ENCODE results near the gene CCDC33.

The CCDC33 gene

GRCh38 chr15:74208901-74209559 is 27.1 kb upstream of the CCDC33 start:
- no peak for DNase-seq (ENCODE audit: low read depth in 2 of 2)

DNA sequence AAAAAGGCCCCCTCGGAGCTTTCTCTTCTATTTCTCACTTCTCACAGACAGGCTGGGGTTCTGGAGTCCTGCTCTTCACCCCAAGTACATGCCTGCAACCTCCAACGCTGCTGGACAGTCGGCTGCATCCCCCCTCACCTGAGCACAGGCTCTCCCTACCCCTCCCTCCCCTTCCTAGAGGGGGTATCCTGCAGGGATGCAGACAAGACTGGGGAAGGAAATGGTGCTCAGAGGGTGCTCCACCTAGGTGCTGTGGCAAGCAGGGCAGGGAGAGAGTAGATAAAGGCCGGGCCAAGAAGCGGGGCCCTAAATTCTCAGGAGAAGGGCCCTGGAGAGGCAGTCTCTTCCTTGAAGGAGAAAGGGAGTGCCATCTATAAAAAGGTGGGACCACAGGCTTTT is 26.6 kb upstream of the CCDC33 start:
- DNase-seq (ENCODE audit: low read depth in 2 of 2): no peak

DNA sequence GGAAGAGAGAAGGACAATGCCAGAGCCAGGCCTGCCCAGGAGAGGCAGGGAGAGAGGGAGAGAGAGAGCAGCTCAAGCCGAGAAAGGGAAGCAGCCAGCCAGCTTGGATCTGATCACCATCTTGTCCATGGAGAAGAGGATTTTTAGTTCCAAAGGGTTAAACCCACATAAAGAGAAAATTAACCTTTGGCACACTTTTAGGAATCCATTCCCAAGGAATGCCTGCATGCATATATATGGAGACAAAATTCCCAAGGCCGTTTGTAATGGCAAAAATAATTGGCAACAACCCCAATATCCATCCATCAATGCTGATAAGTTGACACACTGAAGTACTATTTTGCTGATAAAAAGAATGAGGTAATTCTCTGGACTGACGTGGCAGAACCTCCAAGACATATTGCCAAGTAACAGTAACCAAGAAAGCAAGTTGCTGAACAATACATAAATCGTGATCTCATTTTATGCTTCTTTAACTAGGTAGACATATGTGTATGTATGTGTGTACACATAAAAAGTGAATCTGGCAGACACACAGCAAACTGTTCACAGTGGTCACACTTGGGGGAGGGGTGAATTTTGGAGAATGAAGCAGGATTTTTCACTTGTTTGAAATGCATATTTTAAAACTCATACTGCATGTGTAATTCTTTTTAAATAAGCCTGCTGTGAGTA is 26.0 kb upstream of the CCDC33 start:
- no peak for DNase-seq (ENCODE audit: low read depth in 2 of 2)

- no peak for DNase-seq (ENCODE audit: low read depth in 2 of 2)
Observed at GRCh38 chr15:74210729-74211128, 25.4 kb upstream of the CCDC33 start.

DNA sequence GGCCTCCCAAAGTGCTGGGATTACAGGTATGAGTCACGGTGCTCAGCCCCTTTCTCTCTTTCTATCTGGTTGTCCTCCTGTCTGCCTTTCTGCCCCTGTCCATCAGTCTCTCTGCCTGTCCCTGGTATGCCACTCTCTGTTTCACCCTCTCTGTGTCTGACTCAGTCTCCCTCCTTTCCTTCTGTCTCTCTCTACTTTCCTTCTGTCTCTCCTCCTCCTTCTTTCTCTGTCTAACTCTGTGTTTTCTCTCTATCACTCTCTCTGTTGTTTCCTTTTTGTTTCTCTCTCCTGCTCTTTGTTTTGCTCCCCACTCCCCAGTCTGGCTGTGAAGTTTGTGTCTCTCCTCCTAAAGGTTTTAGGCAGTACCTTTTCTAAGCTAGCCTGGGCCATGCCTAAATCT is 24.5 kb upstream of the CCDC33 start:
- DNase-seq (ENCODE audit: low read depth in 2 of 2): no peak

- no peak for DNase-seq (ENCODE audit: low read depth in 2 of 2)
Observed at GRCh38 chr15:74212494-74212893, 23.6 kb upstream of the CCDC33 start.

DNA sequence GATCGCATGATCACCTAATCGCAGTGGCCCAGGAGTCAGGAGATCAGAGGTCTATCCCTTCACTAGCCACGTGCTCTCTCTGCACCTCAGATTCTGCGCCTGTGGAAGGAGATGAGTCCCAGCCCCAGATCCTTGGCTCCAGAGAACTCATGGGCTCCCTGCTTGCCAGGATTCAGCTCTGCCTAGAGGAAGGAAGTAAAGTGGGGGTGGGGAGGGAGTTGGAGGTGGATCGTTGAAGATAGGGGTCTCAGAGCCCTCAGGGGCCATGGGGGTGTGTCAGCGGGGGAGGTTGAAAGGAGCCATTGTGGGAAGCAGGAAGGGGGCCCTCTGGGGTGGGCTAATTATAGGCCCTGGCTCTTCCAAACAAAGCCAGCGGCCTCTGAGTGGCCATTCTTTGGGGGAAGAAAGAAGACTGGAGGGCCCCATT is 22.3 kb upstream of the CCDC33 start:
- DNase-seq (ENCODE audit: low read depth in 2 of 2): no peak

- no peak for DNase-seq (ENCODE audit: low read depth in 2 of 2)
Observed at GRCh38 chr15:74214324-74215021, 21.7 kb upstream of the CCDC33 start.

GRCh38 chr15:74215958-74216357 is 20.2 kb upstream of the CCDC33 start:
- DNase-seq (ENCODE audit: low read depth in 2 of 2): no peak

DNA sequence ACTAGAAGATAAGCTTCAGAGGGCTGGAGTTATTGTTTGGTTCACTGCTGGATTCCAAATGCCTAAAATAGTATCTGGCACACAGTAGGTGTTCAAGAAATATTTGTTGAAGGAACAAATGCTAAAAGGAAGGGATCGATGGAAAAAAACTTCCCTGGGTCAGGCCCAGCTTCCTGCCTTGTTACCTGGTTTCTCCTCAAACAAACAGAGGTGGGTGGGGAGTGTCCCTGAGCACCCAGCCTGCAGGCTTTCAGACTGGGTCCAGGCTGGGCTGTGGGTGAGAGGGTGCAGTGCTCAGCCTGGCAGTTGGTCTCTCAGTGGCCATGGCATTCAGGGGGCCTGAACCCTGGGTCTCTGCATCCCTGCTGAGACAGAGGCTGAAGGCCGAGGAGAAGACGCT is 19.2 kb upstream of the CCDC33 start:
- no peak for DNase-seq (ENCODE audit: low read depth in 2 of 2)

- no peak for DNase-seq (ENCODE audit: low read depth in 2 of 2)
Observed at GRCh38 chr15:74217907-74218885, 17.9 kb upstream of the CCDC33 start.

DNA sequence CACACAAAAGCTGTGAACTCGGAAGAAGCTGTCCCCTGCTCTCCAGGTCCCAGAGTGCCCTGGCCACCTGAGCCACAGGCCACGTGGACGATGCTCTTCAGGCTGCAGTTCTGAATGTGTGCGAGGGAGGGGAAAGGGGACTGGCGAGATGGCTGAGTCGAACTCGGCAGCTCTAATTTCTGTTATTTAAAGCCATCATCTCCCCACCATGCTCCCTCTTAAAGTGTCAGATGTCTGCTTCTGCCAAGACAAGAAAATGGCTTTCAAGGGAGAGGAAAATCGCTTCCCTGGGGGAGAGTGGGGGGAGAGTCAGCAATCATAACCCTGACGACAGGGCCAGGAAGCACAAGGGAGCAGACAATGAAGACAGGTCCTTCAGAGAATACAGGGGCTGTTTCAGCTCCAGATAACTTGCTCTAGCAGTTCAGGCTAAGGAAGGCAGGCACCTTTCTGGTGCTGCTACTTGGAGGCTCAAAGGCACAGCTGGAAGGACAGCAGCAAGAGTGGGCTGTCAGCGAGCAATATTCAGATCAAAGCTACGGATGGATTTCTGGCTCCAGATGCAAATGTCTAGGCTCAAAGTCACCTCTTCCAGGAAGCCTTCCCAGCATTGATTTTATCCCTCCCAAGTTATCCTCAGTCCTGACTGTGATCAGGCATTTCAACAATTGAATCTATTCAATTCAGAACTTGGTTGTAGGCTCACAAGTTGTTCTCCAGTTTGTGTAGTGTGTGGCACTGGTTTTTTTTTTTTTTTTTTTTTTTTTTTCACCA is 15.5 kb upstream of the CCDC33 start:
- DNase-seq (ENCODE audit: low read depth in 2 of 2): no peak

DNA sequence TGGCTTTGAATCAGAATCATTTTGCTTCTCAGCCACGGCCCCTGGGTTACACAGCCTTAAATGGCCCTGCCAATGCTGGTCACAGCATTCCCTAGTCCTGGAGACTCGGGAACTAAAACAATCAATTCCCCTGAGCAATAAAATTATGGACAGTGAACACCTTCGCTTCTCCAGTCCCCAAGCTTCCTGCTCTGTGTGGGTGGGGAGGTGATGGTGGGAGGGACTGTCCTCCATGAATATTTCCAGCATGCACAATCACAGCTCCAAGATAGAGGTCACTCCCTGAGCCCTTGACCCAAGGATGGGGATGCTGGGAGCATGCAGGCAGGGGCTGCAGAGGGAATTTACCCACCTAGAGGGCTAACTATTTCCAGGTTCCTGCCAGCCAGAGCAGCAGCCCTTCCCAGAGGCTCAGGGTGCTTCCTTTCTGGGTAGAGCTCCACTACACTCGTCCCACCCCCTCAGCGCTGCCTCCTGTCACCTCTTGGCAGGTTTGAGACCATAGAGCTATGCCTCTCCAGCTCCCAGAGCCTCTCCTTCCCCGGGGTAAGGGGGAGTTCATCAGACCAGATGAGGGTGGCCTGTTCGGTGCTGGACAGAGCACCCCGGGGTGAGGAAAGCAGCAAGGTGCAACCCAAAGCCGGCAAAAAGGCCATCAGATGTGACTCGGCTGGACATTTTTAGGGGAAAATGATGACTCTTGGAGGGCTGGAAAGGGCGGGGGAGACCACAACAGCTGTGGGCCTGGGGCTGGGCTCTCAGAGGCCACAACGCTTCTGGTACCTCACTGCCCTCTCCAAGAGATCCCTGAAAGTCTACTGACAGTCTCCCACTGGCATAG is 14.5 kb upstream of the CCDC33 start:
- no peak for DNase-seq (ENCODE audit: low read depth in 2 of 2)

GRCh38 chr15:74222240-74223119 is 13.6 kb upstream of the CCDC33 start:
- DNase-seq (ENCODE audit: low read depth in 2 of 2): no peak

DNA sequence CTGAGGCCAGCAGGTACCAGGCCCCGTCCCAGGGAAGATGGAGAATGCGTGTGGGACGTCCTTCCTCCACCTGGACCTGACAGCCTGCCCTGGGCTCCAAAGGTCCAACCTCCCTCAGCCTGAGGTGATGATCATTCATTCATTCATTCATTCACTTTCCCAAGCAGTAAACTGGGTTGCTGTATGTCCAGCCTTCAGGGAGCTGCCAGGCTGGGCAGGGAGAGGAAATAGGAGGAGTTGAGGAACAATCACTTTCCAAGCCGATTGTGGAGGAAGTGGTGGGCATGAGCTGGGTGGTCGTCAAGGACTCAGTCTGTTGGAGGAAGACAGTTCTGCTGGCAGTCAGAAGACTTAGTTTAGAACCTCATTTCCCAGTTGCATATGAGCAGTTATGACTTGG is 10.2 kb upstream of the CCDC33 start:
- DNase-seq (ENCODE audit: low read depth in 2 of 2): no peak

GRCh38 chr15:74226761-74227540 is 9.2 kb upstream of the CCDC33 start:
- no peak for DNase-seq (ENCODE audit: low read depth in 2 of 2)

DNA sequence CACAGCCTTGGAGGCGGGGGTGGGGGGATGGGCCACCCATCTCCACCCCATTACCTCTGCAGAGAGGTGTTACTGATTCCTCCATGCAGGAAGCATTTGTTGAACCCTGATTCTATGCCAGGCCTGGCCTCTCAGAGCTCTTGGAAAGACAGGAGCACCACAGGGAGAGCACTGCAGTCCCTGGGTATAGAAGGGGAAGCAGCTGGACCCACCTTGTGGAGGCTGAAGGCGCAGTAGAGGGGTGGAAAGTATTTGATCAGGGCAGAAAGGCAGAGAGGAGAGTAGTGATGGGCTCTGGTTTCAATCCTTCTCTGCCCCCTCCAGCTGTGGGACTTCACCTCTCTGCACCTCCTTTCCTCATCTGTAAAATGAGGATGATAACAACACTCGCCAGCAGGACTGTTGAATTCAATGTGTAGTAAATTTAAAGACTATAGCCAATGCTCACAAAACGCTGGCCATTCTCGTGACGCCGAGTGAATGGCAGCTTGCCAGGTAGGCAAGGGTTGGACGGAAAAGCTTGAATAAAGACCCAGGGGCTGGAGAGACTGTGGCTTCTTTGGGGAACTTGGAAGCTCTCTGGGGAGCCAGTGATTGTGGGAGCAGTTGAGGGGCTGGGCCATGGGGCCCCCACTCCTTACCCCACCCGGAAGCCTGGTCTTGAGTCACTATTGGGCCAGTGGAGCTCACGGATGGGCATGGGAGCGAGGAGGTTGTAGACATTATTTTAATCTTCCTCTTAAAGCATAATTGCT is 8.0 kb upstream of the CCDC33 start:
- DNase-seq (ENCODE audit: low read depth in 2 of 2): no peak

- no peak for DNase-seq (ENCODE audit: low read depth in 2 of 2)
Observed at GRCh38 chr15:74228723-74229081, 7.4 kb upstream of the CCDC33 start.

Data from stimulated activated CD4-positive, alpha-beta T cell treated with anti-CD3 and anti-CD28 coated beads, Interleukin-15, amount 100 ng/mL, for 48 hours (primary cell).